NCI-H345 treated with DMSO at 0.1 percent for 48 hours (cell line): ENCODE measurements around the gene MAPKAP1.
"Not testable (repeated sequence)": the region's sequence is repeated elsewhere in the genome, so short reads cannot be mapped to it uniquely, and the experiment has no call there.

Experiments
- DNase-seq: peaks from one replicate; lab custom pipeline; 2025; ENCODE audit not compliant: unreplicated experiment; lab: John Stamatoyannopoulos, UW

MAPKAP1 gene

GRCh38 chr9:125609744-125610143, 97.3 kb downstream of the MAPKAP1 start:
- DNase-seq = no peak

GRCh38 chr9:125608489-125609224, 98.4 kb downstream of the MAPKAP1 start:
- no peak for DNase-seq

- no peak for DNase-seq
Measured at GRCh38 chr9:125604196-125604595, 102.8 kb downstream of the MAPKAP1 start.

- DNase-seq = no peak
Measured at GRCh38 chr9:125603478-125604021, 103.5 kb downstream of the MAPKAP1 start.

GRCh38 chr9:125601961-125602360, 105.0 kb downstream of the MAPKAP1 start:
- no peak for DNase-seq

GRCh38 chr9:125600194-125600593, 106.8 kb downstream of the MAPKAP1 start:
- DNase-seq = no peak

- DNase-seq = no peak
Measured at GRCh38 chr9:125594223-125594610, 112.8 kb downstream of the MAPKAP1 start.

GRCh38 chr9:125593581-125594222, 113.3 kb downstream of the MAPKAP1 start:
- no peak for DNase-seq

- DNase-seq = no peak
Measured at GRCh38 chr9:125591888-125592287, 115.1 kb downstream of the MAPKAP1 start.

GRCh38 chr9:125591245-125591644, 115.8 kb downstream of the MAPKAP1 start:
- no peak for DNase-seq

GRCh38 chr9:125589287-125589686, 117.7 kb downstream of the MAPKAP1 start:
- DNase-seq = no peak

GRCh38 chr9:125587819-125588460, 119.1 kb downstream of the MAPKAP1 start:
- no peak for DNase-seq

GRCh38 chr9:125586172-125586511, 120.9 kb downstream of the MAPKAP1 start:
- no peak for DNase-seq

GRCh38 chr9:125585503-125586171, 121.4 kb downstream of the MAPKAP1 start:
- no peak for DNase-seq

- DNase-seq = no peak
Measured at GRCh38 chr9:125580701-125581286, 126.2 kb downstream of the MAPKAP1 start.

GRCh38 chr9:125579030-125579932, 127.7 kb downstream of the MAPKAP1 start:
- DNase-seq = no peak

- DNase-seq = no peak
Measured at GRCh38 chr9:125574126-125574877, 132.7 kb downstream of the MAPKAP1 start.

- not testable (repeated sequence) for DNase-seq
Measured at GRCh38 chr9:125572461-125572860, 134.5 kb downstream of the MAPKAP1 start.

GRCh38 chr9:125571824-125572223, 135.2 kb downstream of the MAPKAP1 start:
- DNase-seq = not testable (repeated sequence)
